ENCODE results near the gene CDC37L1.

- TF ChIP-seq CTCF (IDR thresholded peaks at IDR 0.05; ENCODE audit: low read length) (no peak), EZH2 (IDR thresholded peaks at IDR 0.05; ENCODE audit: borderline replicate concordance, low read length) (no peak)
These were observed 35.1 kb downstream of the CDC37L1 start for GRCh38 chr9:4714266-4715016.
